Right lobe of liver (tissue), 4 donors: ENCODE measurements around the gene AMIGO3.

Source experiments
- POLR2A ChIP-seq: fragments of 450-650 bp; IDR thresholded peaks from one replicate; pipeline ENCODE4 v1.6.1; 2017; ENCODE audit warnings: antibody characterized with exemption, mild to moderate bottlenecking
- TF ChIP-seq, protein P1 (sequence below), 4 donors: fragments of 200-600 bp in 3 of 4; fragments of 450-650 bp in 1 of 4; IDR thresholded peaks; one replicate each; pipeline versions ENCODE4 v1.5.1 to v1.8.0; 2016 to 2022; ENCODE audit warnings: antibody characterized with exemption in 4 of 4, mild to moderate bottlenecking in 2 of 4
- donor health status: DM: no; HTN: no; CAD: no.
- donor health status: DM: no; HTN: no; CAD: no.
- donor health status: DM: no; HTN: yes; CAD: no.

DNA sequence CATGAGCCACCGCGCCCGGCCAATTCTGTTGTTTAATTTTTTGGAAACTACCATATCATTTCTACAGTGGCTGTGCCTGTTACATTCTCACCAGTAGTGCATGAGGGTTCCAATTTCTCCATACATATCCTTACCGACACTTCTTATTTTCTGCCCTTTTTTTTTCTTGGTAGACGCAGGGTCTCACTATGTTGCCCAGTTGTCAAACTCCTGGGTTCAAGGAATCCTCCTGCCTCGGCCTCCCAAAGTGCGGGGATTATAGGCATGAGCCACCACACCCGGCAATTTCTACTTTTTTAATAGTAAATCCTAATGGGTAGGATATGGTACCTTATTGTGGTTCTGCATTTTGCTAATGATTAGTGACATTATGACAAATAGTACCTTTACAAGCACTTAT lies 9.6 kb downstream of the AMIGO3 start:
- TF ChIP-seq, protein P1, sequence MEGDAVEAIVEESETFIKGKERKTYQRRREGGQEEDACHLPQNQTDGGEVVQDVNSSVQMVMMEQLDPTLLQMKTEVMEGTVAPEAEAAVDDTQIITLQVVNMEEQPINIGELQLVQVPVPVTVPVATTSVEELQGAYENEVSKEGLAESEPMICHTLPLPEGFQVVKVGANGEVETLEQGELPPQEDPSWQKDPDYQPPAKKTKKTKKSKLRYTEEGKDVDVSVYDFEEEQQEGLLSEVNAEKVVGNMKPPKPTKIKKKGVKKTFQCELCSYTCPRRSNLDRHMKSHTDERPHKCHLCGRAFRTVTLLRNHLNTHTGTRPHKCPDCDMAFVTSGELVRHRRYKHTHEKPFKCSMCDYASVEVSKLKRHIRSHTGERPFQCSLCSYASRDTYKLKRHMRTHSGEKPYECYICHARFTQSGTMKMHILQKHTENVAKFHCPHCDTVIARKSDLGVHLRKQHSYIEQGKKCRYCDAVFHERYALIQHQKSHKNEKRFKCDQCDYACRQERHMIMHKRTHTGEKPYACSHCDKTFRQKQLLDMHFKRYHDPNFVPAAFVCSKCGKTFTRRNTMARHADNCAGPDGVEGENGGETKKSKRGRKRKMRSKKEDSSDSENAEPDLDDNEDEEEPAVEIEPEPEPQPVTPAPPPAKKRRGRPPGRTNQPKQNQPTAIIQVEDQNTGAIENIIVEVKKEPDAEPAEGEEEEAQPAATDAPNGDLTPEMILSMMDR (IDR thresholded peaks at IDR 0.05), result no peak
- TF ChIP-seq POLR2A, result no peak
